AG04450 (cell line): ENCODE results near the gene TEX53. TPM values are rescaled to one million over a fixed set of nuclear protein-coding genes. Genes with fewer than 3 reads are reported as not detected.

Source experiments
- CTCF ChIA-PET: fragments of 300-600, 350-600 bp; formaldehyde crosslinking; extraction: SDS; loops from one replicate; lab custom pipeline; 2022; ENCODE audit warnings: antibody characterized with exemption, inconsistent platforms; lab: Charles Lee
- POLR2A ChIA-PET: fragments of 350-600 bp; formaldehyde crosslinking; extraction: SDS; loops from one replicate; lab custom pipeline; 2021; ENCODE audit warnings: antibody characterized with exemption, inconsistent platforms; lab: Yijun Ruan, JAX
- DNase-seq: peaks from one replicate; pipeline ENCODE4 v3.0.0-alpha.2; 2011; ENCODE audit warnings: low read depth, low spot score
- H3K27ac ChIP-seq: one replicate; pipeline ENCODE4 v1.5.1; 2012; ENCODE audit warnings: low read depth, low read length, control low read depth
- H3K27me3 ChIP-seq: one replicate; pipeline ENCODE4 v1.6.0; 2012; ENCODE audit warnings: low read length; ENCODE audit not compliant: control insufficient read depth, insufficient read depth
- H3K4me3 ChIP-seq: 2 replicates; pipeline ENCODE4 v1.5.1; 2011; ENCODE audit warnings: mild to moderate bottlenecking, low read depth, low read length, control low read depth
- H3K9me3 ChIP-seq: 2 replicates; pipeline ENCODE4 v1.5.1; 2012; ENCODE audit warnings: low read length; ENCODE audit not compliant: control insufficient read depth, insufficient read depth
- polyA plus RNA-seq: library from polyadenylated mRNA; depleted of rRNA; stranded (reverse); fragments of >200 nt; gene quantifications from 2 replicates; pipeline ENCODE4 v1.2.3, GENCODE V29; 2011
- TF ChIP-seq, protein P1 (sequence below): IDR thresholded peaks from 2 replicates; pipeline ENCODE4 v1.5.1; 2011; ENCODE audit warnings: low read depth, low read length, control low read depth, inconsistent platforms

TEX53 gene
- polyA plus RNA-seq, 1 experiment: not detected

DNA sequence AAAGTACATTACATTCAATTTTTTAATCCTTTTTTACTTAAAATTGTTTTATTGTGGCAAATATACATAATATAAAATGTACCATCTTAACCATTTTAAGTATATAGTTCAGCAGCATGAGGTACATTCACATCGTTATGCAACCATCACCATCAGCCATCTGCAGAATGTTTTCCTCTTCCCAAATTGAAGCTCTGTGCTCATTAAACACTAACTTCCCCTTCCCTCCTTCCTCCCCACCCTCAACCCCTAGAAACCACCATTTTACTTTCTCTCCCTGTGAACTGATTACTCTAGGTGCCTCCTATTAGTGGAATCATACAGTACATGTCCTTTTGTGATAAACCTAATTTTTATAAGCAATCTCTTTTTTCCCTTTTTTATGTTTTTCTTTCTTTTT is 15.6 kb downstream of the TEX53 start:
- H3K27ac ChIP-seq: no peak overlapping the region
- CTCF ChIA-PET: interaction anchor here (0.9 to 2.9 kb wide), 2 partner anchors 11 to 369 kb away, joined by 3 to 16 read pairs; no protein-coding TSS in a partner anchor
- POLR2A ChIA-PET: no interaction called here

DNA sequence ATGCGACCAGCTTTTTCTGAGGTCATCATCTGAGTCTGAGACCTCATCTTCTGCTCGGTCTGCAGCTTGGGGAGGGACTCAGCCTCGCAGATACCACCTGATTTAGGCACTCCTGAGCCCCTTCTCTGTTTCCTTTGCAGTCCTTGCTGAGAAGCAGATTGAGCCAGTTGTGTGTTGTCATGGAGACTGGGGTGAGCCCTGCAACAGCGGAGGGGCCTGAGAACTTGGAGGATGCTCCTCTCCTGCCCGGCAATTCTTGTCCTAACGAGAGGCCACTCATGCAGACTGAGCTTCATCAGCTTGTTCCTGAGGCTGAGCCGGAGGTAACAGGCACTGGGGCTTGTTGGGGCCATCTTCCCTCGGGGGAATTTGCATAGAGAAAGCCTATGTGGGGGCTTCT is 19.2 kb downstream of the TEX53 start:
- POLR2A ChIA-PET: no interaction called here

More for the DNA sequence above, 15.6 kb downstream of the TEX53 start:
- no peaks in the 10 kb centered on the region for H3K27me3 ChIP-seq
- no peak for DNase-seq
- TF ChIP-seq, protein P1, sequence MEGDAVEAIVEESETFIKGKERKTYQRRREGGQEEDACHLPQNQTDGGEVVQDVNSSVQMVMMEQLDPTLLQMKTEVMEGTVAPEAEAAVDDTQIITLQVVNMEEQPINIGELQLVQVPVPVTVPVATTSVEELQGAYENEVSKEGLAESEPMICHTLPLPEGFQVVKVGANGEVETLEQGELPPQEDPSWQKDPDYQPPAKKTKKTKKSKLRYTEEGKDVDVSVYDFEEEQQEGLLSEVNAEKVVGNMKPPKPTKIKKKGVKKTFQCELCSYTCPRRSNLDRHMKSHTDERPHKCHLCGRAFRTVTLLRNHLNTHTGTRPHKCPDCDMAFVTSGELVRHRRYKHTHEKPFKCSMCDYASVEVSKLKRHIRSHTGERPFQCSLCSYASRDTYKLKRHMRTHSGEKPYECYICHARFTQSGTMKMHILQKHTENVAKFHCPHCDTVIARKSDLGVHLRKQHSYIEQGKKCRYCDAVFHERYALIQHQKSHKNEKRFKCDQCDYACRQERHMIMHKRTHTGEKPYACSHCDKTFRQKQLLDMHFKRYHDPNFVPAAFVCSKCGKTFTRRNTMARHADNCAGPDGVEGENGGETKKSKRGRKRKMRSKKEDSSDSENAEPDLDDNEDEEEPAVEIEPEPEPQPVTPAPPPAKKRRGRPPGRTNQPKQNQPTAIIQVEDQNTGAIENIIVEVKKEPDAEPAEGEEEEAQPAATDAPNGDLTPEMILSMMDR: no peak
- H3K4me3 ChIP-seq: no peak overlapping the region
- no peaks in the 10 kb centered on the region for H3K9me3 ChIP-seq

DNA sequence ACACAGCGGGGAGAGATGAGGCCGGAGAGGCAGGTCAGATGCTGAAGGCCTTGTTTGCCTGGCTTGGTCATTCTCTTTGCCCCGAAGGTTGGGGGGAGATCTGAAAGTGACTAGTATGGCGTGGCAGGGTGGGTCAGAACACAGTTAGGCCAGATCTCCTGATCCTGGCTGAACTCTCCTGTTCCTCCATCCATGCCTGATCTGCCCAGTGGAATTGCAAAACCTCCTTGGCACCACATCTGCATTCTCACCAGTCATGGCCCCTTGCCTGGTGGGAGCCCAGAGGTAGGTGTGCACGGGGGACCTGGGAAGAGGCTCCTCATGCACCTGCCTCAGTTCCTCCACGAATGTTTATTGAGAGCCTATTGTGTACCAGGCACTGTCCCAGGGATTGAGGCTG is 23.2 kb downstream of the TEX53 start:
- DNase-seq: no peak
- CTCF ChIA-PET: no interaction called here
- H3K27me3 ChIP-seq: no peaks in the 10 kb centered on the region
- H3K4me3 ChIP-seq: no peak overlapping the region
- H3K9me3 ChIP-seq: no peaks in the 10 kb centered on the region
- POLR2A ChIA-PET: interaction anchor here (0.7 kb wide), 1 partner anchor 126 kb away, joined by 3 read pairs; no protein-coding TSS in a partner anchor
- H3K27ac ChIP-seq: no peak overlapping the region
- TF ChIP-seq, protein P1: no peak

More for the DNA sequence above, 19.2 kb downstream of the TEX53 start:
- DNase-seq: no peak
- CTCF ChIA-PET: interaction anchor here (0.9 to 2.1 kb wide), 3 partner anchors 15 to 203 kb away, joined by 3 to 10 read pairs (median 6); no protein-coding TSS in a partner anchor
- TF ChIP-seq, protein P1: no peak
- no peak overlapping the region for H3K27ac ChIP-seq
- no peaks in the 10 kb centered on the region for H3K9me3 ChIP-seq
- no peaks in the 10 kb centered on the region for H3K27me3 ChIP-seq
- no peak overlapping the region for H3K4me3 ChIP-seq

DNA sequence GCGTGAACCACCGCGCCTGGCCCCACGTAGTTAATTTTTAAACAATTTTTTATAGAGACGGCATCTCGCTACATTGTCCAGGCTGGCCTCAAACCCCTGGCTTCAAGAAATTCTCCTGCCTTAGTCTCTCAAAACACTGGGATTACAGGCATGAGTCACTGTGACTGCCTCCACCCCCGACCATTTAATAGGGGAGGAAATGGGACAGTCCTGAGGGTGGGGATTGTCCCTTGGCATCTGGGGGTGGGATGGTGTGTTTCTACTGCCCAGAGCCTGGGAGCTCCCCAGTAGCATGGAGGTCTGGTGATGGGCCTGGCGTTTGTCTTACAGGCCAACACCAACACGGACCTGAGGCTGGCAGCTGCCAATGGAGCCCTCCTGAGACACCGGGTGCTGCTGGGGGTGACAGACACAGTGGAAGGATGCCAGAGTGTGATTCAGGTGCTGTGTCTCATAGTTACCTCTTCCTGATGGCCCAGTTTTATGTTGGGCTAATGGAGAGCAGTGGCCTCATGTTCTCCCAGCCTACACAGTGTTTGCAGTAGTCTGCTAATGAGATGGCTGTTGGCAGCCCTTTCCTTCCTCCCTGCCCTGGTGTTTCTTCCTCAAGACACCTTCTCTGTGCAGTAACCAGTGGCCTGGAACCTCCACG is 24.0 kb downstream of the TEX53 start:
- no peaks in the 10 kb centered on the region for H3K9me3 ChIP-seq
- no peak overlapping the region for H3K27ac ChIP-seq
- TF ChIP-seq, protein P1: no peak
- DNase-seq: no peak
- CTCF ChIA-PET: interaction anchor here (1.7 kb wide), 1 partner anchor 20 kb away, joined by 11 read pairs; no protein-coding TSS in a partner anchor
- POLR2A ChIA-PET: no interaction called here
- H3K4me3 ChIP-seq: no peak overlapping the region
- no peaks in the 10 kb centered on the region for H3K27me3 ChIP-seq

DNA sequence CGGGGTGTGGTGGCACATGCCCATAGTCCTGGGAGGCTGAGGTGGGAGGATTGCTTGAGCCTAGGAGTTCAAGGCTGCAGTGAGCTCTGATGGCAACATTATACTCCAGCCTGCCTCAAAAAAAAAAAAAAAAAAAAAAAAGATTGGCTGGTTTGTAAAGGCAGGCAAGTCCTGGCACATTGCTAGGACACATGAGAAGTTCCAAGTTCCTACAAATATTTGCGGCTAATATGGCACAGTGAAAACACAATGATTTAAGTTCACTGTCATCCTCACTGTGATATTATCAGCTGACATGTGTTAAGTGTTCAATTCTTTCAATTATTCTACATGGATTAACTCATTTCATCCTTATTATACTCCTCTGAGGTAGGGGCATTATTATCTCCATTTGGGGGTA is 26.4 kb downstream of the TEX53 start:
- DNase-seq: no peak
- Histone ChIP-seq H3K27me3 (no peaks in the 10 kb centered on the region), H3K4me3 (no peak overlapping the region), H3K9me3 (no peaks in the 10 kb centered on the region), H3K27ac (no peak overlapping the region)
- CTCF ChIA-PET: no interaction called here
- POLR2A ChIA-PET: no interaction called here
- TF ChIP-seq, protein P1: no peak
